Body of pancreas (tissue), 4 donors: ENCODE data around the gene NOMO2.
"Not testable (repeated sequence)": the region's sequence is repeated elsewhere in the genome, so short reads cannot be mapped to it uniquely, and the experiment has no call there.

Source experiments
- CTCF ChIP-seq, 7 experiments: fragments of 450-650 bp in 4 of 7; fragments of 200-600 bp in 3 of 7; sonication (generic) in 3 of 7; IDR thresholded peaks; one replicate each; pipeline ENCODE4 v1.5.1; 2016 to 2019; ENCODE audit warnings: antibody characterized with exemption in 7 of 7
- POLR2A ChIP-seq, 3 donors: fragments of 450-650 bp; IDR thresholded peaks; one replicate each; pipeline ENCODE4 v1.6.1; 2016; ENCODE audit warnings: antibody characterized with exemption in 3 of 3, mild to moderate bottlenecking in 2 of 3

- TF ChIP-seq CTCF, POLR2A (IDR thresholded peaks at IDR 0.05): not testable (repeated sequence)
Observed at GRCh38 chr16:18384869-18385268, 177.0 kb downstream of the NOMO2 start.
